GM12878 (cell line): ENCODE results near the gene VPS52. TPM values are rescaled to one million over a fixed set of nuclear protein-coding genes. Genes with fewer than 3 reads are reported as not detected.

ENCODE experiments used
- ATAC-seq: fragments of 200-7000 bp; cut with Tn5 transposase; 3 replicates; pipeline ENCODE4 v1.9.1; 2020; ENCODE audit warnings: mild to moderate bottlenecking, moderate library complexity
- BruUV-seq: library from RNA; stranded (reverse); fragments of 400-500 nt; replicated peaks from 2 replicates; lab custom pipeline; 2021; lab: Mats Ljungman, UMichigan
- CTCF ChIA-PET: fragments of 300-600 bp; sonication (Branson Sonifier 250); formaldehyde crosslinking; extraction: SDS; loops from one replicate; lab custom pipeline; 2021; ENCODE audit warnings: inconsistent platforms; lab: Yijun Ruan, JAX
- POLR2A ChIA-PET: fragments of 350-600 bp; formaldehyde crosslinking; extraction: SDS; loops from one replicate; lab custom pipeline; 2021; ENCODE audit warnings: inconsistent platforms; lab: Charles Lee
- RAD21 ChIA-PET: fragments of 300-600 bp; sonication (Branson Sonifier 250); formaldehyde crosslinking; loops from one replicate; lab custom pipeline; 2023; ENCODE audit warnings: antibody characterized with exemption; ENCODE audit not compliant: unreplicated experiment; lab: Charles Lee
- SMC1A ChIA-PET: fragments of 300-600 bp; sonication (Branson Sonifier 250); formaldehyde crosslinking; loops from one replicate; lab custom pipeline; 2023; ENCODE audit not compliant: unreplicated experiment, uncharacterized antibody; lab: Charles Lee
- DNase-seq: peaks from one replicate; pipeline ENCODE4 v3.0.0-alpha.2; 2011; ENCODE audit warnings: low read depth, low spot score
- FAIRE-seq: peaks from 3 replicates; lab custom pipeline; 2011; peaks lifted over from hg19 to GRCh38; lab: Jason Lieb, UNC
- H2AFZ ChIP-seq: 2 replicates; pipeline ENCODE4 v1.6.0; 2011; ENCODE audit warnings: low read depth, low read length, control low read depth; ENCODE audit not compliant: control insufficient read depth
- H3K27ac ChIP-seq: 2 replicates; pipeline ENCODE4 v1.5.1; 2011; ENCODE audit warnings: control low read depth; ENCODE audit not compliant: control insufficient read depth, insufficient read depth
- H3K27me3 ChIP-seq, 2 experiments: replicated peaks in 1 of 2; 2 replicates each; pipeline versions ENCODE4 v1.6.0 to v1.6.1; 2011; ENCODE audit warnings: low read length in 1 of 2; ENCODE audit not compliant: control insufficient read depth in 2 of 2, insufficient read depth in 2 of 2
- H3K36me3 ChIP-seq, 2 experiments: 2 replicates each; pipeline ENCODE4 v1.5.1; 2011; ENCODE audit warnings: low read length in 1 of 2; ENCODE audit not compliant: control insufficient read depth in 2 of 2, insufficient read depth in 2 of 2
- H3K4me1 ChIP-seq: 2 replicates; pipeline ENCODE4 v1.6.1; 2011; ENCODE audit warnings: mild to moderate bottlenecking, low read length, moderate library complexity, mixed read lengths; ENCODE audit not compliant: control insufficient read depth, insufficient read depth
- H3K4me2 ChIP-seq: 2 replicates; pipeline ENCODE4 v1.6.0; 2011; ENCODE audit warnings: control low read depth; ENCODE audit not compliant: control insufficient read depth, insufficient read depth
- H3K4me3 ChIP-seq: fragments of 200-600 bp; sonication (generic); 2 replicates; pipeline ENCODE4 v1.5.1; 2016
- H3K79me2 ChIP-seq: 2 replicates; pipeline ENCODE4 v1.6.0; 2011; ENCODE audit warnings: low read length; ENCODE audit not compliant: control insufficient read depth, insufficient read depth
- H3K9ac ChIP-seq: 2 replicates; pipeline ENCODE4 v1.8.0; 2011; ENCODE audit warnings: low read length, control low read depth, mixed read lengths; ENCODE audit not compliant: control insufficient read depth, insufficient read depth
- H3K9me3 ChIP-seq: replicated peaks from 3 replicates; pipeline ENCODE4 v1.5.1; 2011; ENCODE audit warnings: mild to moderate bottlenecking, low read length; ENCODE audit not compliant: control insufficient read depth, insufficient read depth
- H4K20me1 ChIP-seq: 2 replicates; pipeline ENCODE4 v1.6.0; 2011; ENCODE audit not compliant: control insufficient read depth, insufficient read depth
- ASH2L ChIP-seq: fragments of 300-600, 200-600 bp; sonication (generic); IDR thresholded peaks from 2 replicates; pipeline ENCODE4 v1.6.1; 2017; ENCODE audit warnings: low read depth, mild to moderate bottlenecking, borderline replicate concordance
- ATF7 ChIP-seq: fragments of 450-650 bp; IDR thresholded peaks from 2 replicates; pipeline ENCODE4 v1.6.1; 2016; ENCODE audit warnings: low read depth, mild to moderate bottlenecking
- CHD1 ChIP-seq: IDR thresholded peaks from 2 replicates; pipeline ENCODE4 v1.6.1; 2012; ENCODE audit warnings: low read depth, low read length, improper control_type of control experiment
- CREB1 ChIP-seq: IDR thresholded peaks from 2 replicates; pipeline ENCODE4 v1.6.1; 2012; ENCODE audit warnings: low read depth, mild to moderate bottlenecking, inconsistent platforms
- E2F4 ChIP-seq: IDR thresholded peaks from 2 replicates; pipeline ENCODE4 v1.6.1; 2012; ENCODE audit warnings: low read depth, low read length, improper control_type of control experiment
- E4F1 ChIP-seq: fragments of 450-650 bp; IDR thresholded peaks from 2 replicates; pipeline ENCODE4 v1.6.1; 2018; ENCODE audit warnings: borderline replicate concordance, mild to moderate bottlenecking; ENCODE audit not compliant: partially characterized antibody
- GABPA ChIP-seq: IDR thresholded peaks from 2 replicates; pipeline ENCODE4 v1.6.1; 2014; ENCODE audit warnings: antibody characterized with exemption, low read depth, mild to moderate bottlenecking, inconsistent platforms
- HDAC6 ChIP-seq: fragments of 200-600 bp; sonication (generic); IDR thresholded peaks from one replicate; pipeline ENCODE4 v1.8.0; 2017; ENCODE audit warnings: antibody characterized with exemption; ENCODE audit not compliant: unreplicated experiment
- IKZF1 ChIP-seq: fragments of 450-650 bp; conservative IDR thresholded peaks from 2 replicates; pipeline ENCODE4 v1.6.1; 2017; ENCODE audit warnings: antibody characterized with exemption, mild to moderate bottlenecking
- MAX ChIP-seq: IDR thresholded peaks from 2 replicates; pipeline ENCODE4 v1.6.1; 2012; ENCODE audit warnings: low read depth, low read length, improper control_type of control experiment
- RCOR1 ChIP-seq: conservative IDR thresholded peaks from 2 replicates; pipeline ENCODE4 v1.6.1; 2012; ENCODE audit warnings: low read depth, low read length, improper control_type of control experiment
- RELB ChIP-seq: fragments of 450-650 bp; IDR thresholded peaks from 2 replicates; pipeline ENCODE4 v1.6.1; 2017; ENCODE audit warnings: low read depth, mild to moderate bottlenecking, moderate library complexity
- TCF12 ChIP-seq: IDR thresholded peaks from 2 replicates; pipeline ENCODE4 v1.6.1; 2011; ENCODE audit warnings: low read depth, mild to moderate bottlenecking, low read length
- ZBED1 ChIP-seq: IDR thresholded peaks from 2 replicates; pipeline ENCODE4 v1.6.1; 2016; ENCODE audit warnings: borderline replicate concordance
- WGBS: methylation state at CpG from one replicate; pipeline ENCODE4 v1.1.6; 2016; ENCODE audit warnings: low lambda C conversion rate; ENCODE audit not compliant: insufficient replicate concordance, insufficient coverage; ENCODE audit errors: missing lambda C conversion rate; 5-methylcytosine and 5-hydroxymethylcytosine counted together
- in situ Hi-C: fragments of 300-500 bp; cut with MboI; formaldehyde crosslinking; loops from 9 replicates; pipeline ENCODE4 v1.14.3; 2018; ENCODE audit warnings: mixed read lengths
- intact Hi-C: fragments of 100-400 bp; cut with micrococcal nuclease; formaldehyde crosslinking; loops from one replicate; pipeline ENCODE4 v1.14.2; 2022; ENCODE audit not compliant: unreplicated experiment
- polyA plus RNA-seq, 11 experiments: library from polyadenylated mRNA; depleted of rRNA in 4 of 11; unstranded in 6 of 11; stranded (reverse) in 5 of 11; fragments of >200 nt; fragmentation: Nextera tagmentation in 4 of 11; fragmentation: Illumina TruSeq in 1 of 11; extraction: Ambion mirVana in 4 of 11; extraction: Trizol in 1 of 11; gene quantifications; 1 replicate in 1 of 11; 2 replicates in 10 of 11; pipeline versions ENCODE4 v1.2.1 to v1.2.3, GENCODE V29; 2011 to 2016; ENCODE audit warnings: inconsistent platforms in 2 of 11, missing spikeins in 2 of 11, low read depth in 1 of 11
- total RNA-seq, 4 experiments: library from RNA; depleted of rRNA in 3 of 4; stranded (reverse); fragments of >200 nt in 3 of 4; fragmentation: Illumina TruSeq in 1 of 4; extraction: Trizol in 1 of 4; gene quantifications; 2 replicates each; pipeline versions ENCODE4 v1.2.1 to v1.2.3, GENCODE V29; 2013 to 2021

VPS52 gene
- total and polyA plus RNA-seq, 10 of the 15 experiments (the other 5 are each of a cell fraction or from before 2014, with no cell fraction given): 11.3 to 52.7 (median 36.7) TPM

- H4K20me1 ChIP-seq: no peaks in the 10 kb centered on the region
- ChIA-PET SMC1A (interaction anchor here (1.0 to 2.1 kb wide), 3 partner anchors 17 to 77 kb away, joined by 3 to 7 read pairs (median 4); partner anchors contain the start of gene WDR46), CTCF (interaction anchor here (0.5 to 4.7 kb wide), 6 partner anchors 14 to 117 kb away, joined by 3 to 30 read pairs (median 6); partner anchors contain the start of genes B3GALT4 and RGL2), POLR2A (interaction anchor here (1.0 to 4.5 kb wide), 7 partner anchors 7 to 65 kb away, joined by 4 to 41 read pairs (median 8); partner anchors contain the start of genes B3GALT4, PFDN6, RGL2 and RPS18), RAD21 (interaction anchor here (0.7 to 1.4 kb wide), 5 partner anchors 10 to 37 kb away, joined by 3 to 7 read pairs (median 3); partner anchors contain the start of genes B3GALT4 and RGL2)
- peak within 1 kb of the TSS; percentile 99 for H3K4me3 ChIP-seq
- peaks cover 56% of the 10 kb centered on the region for H3K79me2 ChIP-seq
- BruUV-seq: no TSS peak
- no peaks in the 10 kb centered on the region for H3K27me3 ChIP-seq
- H3K4me1 ChIP-seq: peaks cover 23% of the 10 kb centered on the region
- ATAC-seq (peak; percentile 70), FAIRE-seq (peak; percentile 62), DNase-seq (no peak)
- in situ Hi-C loops (no loop called here), intact Hi-C loops (loop anchor here (1.0 kb wide), 2 partner anchors 15 to 37 kb away; partner anchors contain the start of gene B3GALT4)
- no peaks in the 10 kb centered on the region for H3K9me3 ChIP-seq
- H3K36me3 ChIP-seq: peaks cover 2 to 3% of the 10 kb centered on the region in 2 experiments; a peak in 3 of 4 replicates
- H3K9ac ChIP-seq: peak within 1 kb of the TSS; percentile 97
- H3K27ac ChIP-seq: peak within 1 kb of the TSS; percentile 96
- peak within 1 kb of the TSS; percentile 61 for H2AFZ ChIP-seq
- H3K4me2 ChIP-seq: peak within 1 kb of the TSS; percentile 77
- WGBS: under 1% methylated on average over 47 of the region's 47 CpGs
- TF ChIP-seq IKZF1 (peak; percentile 54), HDAC6 (no peak), MAX (peak; percentile 59; the same call in 1 of the 2 replicates), CREB1 (0 out of 2 replicates have a peak, but pooled peaks have one; percentile 17), CHD1 (no peak), E4F1 (no peak), ZBED1 (0 out of 2 replicates have a peak, but pooled peaks have one; percentile 54), RELB (peak; percentile 91), E2F4 (no peak), TCF12 (peak; percentile 11; the same call in 1 of the 2 replicates), GABPA (no peak), ASH2L (no peak), RCOR1 (no peak), ATF7 (peak; percentile 37; the same call in 1 of the 2 replicates)
Observed at GRCh38 chr6:33313709-33314514, 42.2 kb upstream of the VPS52 start, which contains the start of gene TAPBP. TSS of gene TAPBP (minus strand) at chr6:33314078. CDS start at chr6:33314041, 37 bp downstream.
